Epithelial cell of prostate (primary cell): ENCODE results near the gene CFAP20.
"Not testable (repeated sequence)": the region's sequence is repeated elsewhere in the genome, so short reads cannot be mapped to it uniquely, and the experiment has no call there.

Source experiments
- DNase-seq: peaks from one replicate; pipeline ENCODE4 v3.0.0-alpha.2; 2011; ENCODE audit warnings: low read depth, low spot score
- H3K27ac ChIP-seq: fragments of 450-650 bp; 2 replicates; pipeline ENCODE4 v1.5.1; 2017; ENCODE audit warnings: mild to moderate bottlenecking

The CFAP20 gene

GRCh38 chr16:58099097-58099955, 29.9 kb downstream of the CFAP20 start:
- no peak overlapping the region for H3K27ac ChIP-seq
- no peak for DNase-seq

DNA sequence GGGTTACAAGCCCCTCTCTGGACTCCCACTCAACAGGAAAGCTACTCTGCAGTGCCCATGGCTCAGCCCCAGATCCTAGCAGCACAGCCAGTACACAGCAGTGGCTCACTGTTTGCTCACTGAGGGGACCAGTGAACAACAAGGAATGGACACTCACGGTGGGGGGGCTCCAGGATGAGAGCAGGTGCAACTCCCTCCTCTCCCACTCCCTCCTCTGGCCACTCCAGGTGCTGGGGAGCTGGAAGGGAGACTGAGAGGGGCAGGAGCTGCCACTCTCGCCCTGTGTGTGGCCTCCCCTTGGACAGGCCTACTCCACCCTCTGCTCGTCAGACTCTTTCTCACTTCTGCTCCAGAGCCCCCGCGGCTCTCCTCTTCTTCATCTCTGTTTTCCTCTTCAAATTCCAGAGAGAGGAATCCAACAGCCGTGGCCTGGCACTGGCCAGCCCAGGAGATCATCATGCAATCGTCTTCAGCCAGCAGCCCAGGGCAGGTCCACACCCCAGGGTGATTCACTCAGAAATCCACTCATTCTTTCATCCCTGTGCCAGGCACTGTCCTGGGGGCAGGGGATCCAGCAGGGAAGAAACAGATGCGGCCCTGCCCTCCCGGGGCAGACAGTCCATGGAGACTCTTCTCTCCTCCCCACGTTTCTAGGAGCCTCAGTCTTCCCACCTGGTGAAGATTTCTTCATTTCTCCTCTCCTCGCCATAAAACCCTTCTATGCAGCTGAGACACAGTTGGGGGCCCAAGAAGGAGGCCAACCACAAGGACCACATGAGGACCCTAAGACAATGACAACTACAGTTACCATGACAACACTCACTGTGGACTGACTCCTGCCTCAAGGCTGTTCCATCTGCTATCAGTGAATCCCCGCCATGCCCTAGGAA, 30.7 kb downstream of the CFAP20 start:
- H3K27ac ChIP-seq = no peak overlapping the region
- no peak for DNase-seq

DNA sequence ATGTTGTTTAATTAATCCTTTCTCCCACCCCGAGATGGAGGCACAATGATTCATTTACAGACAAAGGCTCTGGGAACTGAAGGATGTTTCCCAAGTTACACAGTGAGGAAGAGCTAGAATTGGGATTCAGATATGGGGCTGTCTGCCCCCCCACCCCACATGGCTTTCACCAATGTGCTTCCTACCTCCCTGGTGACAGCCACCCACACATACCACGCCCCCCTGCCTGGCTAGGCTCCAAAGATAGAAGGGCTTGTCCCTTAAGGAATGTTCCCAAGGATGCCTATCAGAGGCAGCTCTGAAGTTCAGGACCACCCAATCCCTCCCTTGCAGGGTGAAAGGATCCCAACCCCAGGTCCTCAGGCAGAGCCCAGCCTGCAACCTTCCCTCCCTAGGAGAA, 32.9 kb downstream of the CFAP20 start:
- DNase-seq = no peak

GRCh38 chr16:58095575-58095960, 33.6 kb downstream of the CFAP20 start:
- DNase-seq, H3K27ac ChIP-seq: not testable (repeated sequence)

More for the DNA sequence above, 32.9 kb downstream of the CFAP20 start:
- no peak overlapping the region for H3K27ac ChIP-seq

- H3K27ac ChIP-seq = no peak overlapping the region
- DNase-seq = no peak
Observed at GRCh38 chr16:58094791-58095574, 34.2 kb downstream of the CFAP20 start.

GRCh38 chr16:58094026-58094425, 35.2 kb downstream of the CFAP20 start:
- DNase-seq = no peak
- H3K27ac ChIP-seq = no peak overlapping the region

DNA sequence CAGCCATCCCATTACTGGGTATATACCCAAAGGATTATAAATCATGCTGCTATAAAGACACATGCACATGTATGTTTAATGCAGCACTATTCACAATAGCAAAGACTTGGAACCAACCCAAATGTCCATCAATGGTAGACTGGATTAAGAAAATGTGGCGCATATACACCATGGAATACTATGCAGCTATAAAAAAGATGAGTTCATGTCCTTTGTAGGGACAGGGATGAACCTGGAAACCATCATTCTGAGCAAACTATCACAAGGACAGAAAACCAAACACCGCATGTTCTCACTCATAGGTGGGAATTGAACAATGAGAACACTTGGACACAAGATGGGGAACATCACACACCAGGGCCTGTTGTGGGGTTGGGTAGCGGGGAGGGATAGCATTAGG, 38.8 kb downstream of the CFAP20 start:
- DNase-seq = not testable (repeated sequence)

DNA sequence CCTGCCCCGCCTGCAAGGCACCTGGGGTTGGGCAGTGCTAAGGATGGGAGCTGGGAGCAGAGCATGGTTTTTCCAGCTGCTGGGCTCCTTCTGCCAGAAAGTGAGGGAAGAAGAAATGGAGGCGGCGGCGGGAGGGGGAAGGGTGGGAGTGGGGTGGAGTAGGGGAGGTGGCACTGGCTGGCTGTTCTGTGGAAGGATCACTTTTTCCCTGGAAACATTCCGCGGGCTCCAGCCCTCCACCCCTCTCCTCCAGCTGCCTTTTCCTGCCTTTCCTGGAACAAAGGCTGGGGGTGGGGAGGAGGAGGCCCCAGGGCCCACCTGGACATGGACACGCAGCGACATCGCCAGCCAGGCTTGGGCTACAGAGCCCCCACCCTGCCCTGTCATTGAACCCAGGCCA, 41.1 kb downstream of the CFAP20 start:
- H3K27ac ChIP-seq = no peak overlapping the region

More for the DNA sequence above, 38.8 kb downstream of the CFAP20 start:
- not testable (repeated sequence) for H3K27ac ChIP-seq

GRCh38 chr16:58087209-58087913, 41.8 kb downstream of the CFAP20 start:
- no peak overlapping the region for H3K27ac ChIP-seq
- no peak for DNase-seq

More for the DNA sequence above, 41.1 kb downstream of the CFAP20 start:
- DNase-seq = no peak

DNA sequence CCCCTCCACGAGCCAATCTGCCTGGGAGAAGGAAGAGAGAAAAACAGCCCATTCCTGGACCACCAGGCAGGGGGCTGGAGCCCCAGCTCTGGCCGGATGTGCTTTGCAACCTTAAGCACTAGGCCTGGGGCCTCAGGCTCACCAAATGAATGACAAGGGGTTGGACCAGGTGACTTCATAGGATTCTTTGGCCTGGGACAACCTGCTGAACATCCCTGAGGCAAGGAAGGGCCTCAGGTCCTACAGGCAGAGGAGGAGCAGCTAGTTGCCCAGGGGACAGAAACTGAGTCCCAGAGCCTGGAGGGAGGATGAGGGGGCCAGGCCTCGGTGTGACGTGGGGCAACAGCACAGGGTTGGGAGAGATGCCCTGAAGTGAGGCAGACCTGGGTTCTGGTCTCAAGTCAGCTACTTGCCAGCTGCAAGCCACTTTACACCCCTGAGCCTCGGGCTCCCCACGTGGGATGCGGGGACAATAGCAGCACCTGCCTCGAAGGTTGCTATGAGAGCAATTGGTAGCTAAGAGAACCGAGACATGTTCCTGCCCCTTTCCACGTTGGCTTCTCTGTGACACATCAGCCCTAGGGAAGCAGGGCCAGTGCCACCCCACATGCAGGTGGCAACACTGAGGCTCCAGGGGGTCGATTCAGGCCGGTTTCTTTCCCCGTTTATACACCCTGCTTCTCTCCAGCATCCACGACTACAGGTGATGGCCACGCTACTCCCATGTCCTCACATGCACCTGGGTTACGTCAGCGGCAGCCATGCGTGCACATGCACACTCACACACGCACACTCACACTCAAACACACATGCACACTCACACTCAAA, 42.6 kb downstream of the CFAP20 start:
- DNase-seq = no peak
- H3K27ac ChIP-seq = no peak overlapping the region

DNA sequence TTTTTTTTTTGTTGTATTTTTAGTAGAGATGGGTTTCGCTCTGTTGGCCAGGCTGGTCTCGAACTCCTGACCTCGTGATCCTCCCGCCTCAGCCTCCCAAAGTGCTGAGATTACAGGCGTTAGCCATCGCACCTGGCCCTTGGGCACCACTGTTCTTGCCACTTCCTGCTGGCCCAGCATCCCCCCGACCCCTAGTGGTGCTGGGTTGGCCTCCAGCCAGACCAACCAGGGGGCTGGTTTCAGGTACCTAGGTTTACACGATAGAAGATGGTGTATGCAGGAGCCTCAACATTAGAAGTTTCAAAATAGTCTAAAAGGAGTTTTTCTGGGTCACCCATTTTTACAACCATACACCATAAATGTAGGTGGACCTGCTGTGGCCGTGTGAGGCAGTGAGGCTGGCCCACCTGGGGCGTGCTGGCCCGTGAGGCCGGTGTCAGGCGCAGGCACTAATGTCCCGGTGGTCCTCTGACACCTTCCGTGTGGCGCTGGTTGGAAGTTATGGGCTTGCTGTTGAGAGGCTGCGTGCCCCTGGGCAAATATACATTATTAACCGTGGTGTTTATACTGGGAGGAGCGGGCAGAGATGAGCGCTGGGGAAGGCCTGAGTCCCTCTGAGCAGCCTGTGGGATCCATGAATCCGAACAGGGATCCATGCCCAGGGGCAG, 43.5 kb downstream of the CFAP20 start:
- no peak overlapping the region for H3K27ac ChIP-seq
- DNase-seq = no peak

GRCh38 chr16:58085171-58085570, 44.0 kb downstream of the CFAP20 start:
- no peak for DNase-seq
- no peak overlapping the region for H3K27ac ChIP-seq

DNA sequence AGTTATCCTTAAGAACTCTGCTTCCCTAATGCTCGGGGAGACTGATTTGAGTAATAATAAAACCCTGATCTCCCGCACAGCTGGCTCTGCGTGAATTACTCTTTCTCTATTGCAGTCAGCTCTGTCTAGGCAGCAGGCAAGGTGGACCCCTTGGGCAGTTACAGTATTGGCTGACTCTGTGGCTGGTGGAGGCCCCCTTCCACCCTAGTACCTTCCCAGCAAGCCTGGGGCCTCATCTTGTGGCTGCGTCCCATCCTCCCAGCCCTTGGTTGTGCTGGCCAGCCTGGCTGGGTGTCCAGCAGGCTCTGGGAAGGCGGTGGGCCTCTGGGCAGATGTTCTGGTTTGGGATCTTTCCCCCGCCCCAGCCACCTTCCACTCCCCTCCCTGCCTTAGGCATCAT, 44.5 kb downstream of the CFAP20 start:
- DNase-seq = no peak

GRCh38 chr16:58082381-58082780, 46.8 kb downstream of the CFAP20 start:
- no peak overlapping the region for H3K27ac ChIP-seq
- no peak for DNase-seq

More for the DNA sequence above, 44.5 kb downstream of the CFAP20 start:
- no peak overlapping the region for H3K27ac ChIP-seq

DNA sequence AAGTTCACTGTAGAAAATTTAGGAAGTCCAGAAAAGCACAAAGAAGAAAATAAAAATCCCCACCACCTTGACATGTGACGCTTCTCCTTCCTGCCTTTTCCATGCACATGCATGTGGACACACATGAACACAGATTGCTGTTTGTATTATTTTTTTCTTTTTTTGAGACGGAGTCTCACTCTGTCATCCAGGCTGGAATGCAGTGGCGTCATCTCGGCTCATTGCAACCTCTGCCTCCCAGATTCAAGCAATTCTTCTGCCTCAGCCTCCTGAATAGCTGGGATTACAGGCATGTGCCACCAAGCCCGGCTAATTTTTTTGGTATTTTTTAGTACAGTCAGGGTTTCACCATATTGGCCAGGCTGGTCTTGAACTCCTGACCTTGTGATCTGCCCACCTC, 48.5 kb downstream of the CFAP20 start:
- H3K27ac ChIP-seq, DNase-seq: not testable (repeated sequence)

DNA sequence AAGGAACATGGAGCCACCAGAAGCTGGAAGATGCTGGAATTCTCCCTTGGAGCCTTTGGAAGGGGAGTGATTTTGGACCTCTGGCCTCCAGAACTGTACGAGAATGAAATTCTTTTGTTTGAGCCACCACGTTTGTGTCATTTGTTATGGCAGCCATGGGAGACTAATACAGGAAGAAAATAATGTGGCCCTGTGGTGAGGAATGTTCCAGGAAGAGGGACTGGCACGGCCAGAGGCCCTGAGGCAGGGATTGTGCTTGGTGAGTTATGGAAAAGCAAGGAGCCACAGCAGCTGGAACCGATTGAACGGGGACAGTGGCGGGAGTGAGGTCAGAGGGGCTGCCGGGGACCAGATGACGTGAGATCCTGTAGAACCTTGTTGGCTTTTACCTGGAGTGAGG, 51.4 kb downstream of the CFAP20 start:
- DNase-seq = no peak
- H3K27ac ChIP-seq = no peak overlapping the region

DNA sequence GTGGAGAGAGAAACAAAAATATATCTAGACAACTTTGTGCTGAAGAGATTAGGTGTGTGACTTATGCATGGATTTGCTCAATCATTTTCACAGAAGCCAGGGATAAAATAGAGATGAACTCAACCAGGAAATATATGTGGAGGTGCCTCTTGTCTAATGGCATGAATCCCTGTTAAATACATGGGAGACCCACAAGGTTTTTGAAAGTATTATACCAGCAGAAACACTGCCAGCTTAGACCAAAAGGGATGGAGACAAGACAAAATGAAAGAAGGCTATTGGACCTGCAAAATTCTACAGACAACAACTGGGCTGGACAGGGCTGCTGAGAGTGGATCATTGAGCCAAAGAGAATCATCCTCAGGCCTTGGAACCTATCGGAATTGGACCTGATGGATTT, 52.7 kb downstream of the CFAP20 start:
- no peak for DNase-seq
- no peak overlapping the region for H3K27ac ChIP-seq

DNA sequence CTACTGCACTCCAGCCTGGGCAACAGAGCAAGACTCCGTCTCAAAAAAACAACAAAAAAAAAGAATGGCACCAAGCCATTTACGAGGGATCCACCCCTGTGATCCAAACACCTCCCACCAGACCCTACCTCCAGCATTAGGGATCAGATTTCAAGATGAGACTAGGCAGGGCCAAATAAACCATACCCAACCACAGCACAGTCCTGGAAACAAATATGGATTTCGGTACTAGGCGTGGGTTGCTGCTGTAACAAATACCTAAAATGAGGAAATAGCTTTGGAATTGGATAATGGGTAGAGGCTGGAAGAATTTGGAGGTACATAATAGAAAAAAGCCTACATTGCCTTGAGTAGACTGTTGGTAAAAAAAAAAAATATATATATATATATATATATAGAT, 54.5 kb downstream of the CFAP20 start:
- no peak overlapping the region for H3K27ac ChIP-seq
- no peak for DNase-seq
